ENCODE results near the gene COL11A1. TPM values are rescaled to one million over a fixed set of nuclear protein-coding genes. Genes with fewer than 3 reads are reported as not detected.
A peak's percentile ranks its signal among the peaks of the same experiment; 100 is the strongest.

COL11A1 gene
- total RNA-seq, 1 experiment from 2014 or later: 0.05 TPM

GRCh38 chr1:102872097-102872496 is 236.2 kb downstream of the COL11A1 start:
- RAD21 ChIA-PET (ENCODE audit: low non-redundant PET in 1 of 2, low total read pairs in 2 of 2, uncharacterized antibody in 2 of 2, unreplicated experiment in 2 of 2): no interaction called here
- H3K36me3 ChIP-seq (ENCODE audit: control insufficient read depth in 1 of 2, insufficient read depth in 2 of 2, low read length in 2 of 2): no peaks in the 10 kb centered on the region
- H2AFZ ChIP-seq (ENCODE audit: low read depth, low read length, poor library complexity, severe bottlenecking): no peak overlapping the region
- H3K4me1 ChIP-seq (ENCODE audit: control insufficient read depth in 1 of 2, insufficient read depth in 2 of 2, low read length in 2 of 2): no peaks in the 10 kb centered on the region
- H3K27me3 ChIP-seq (ENCODE audit: insufficient read depth, low read length): no peaks in the 10 kb centered on the region
- ATAC-seq: no peak
- BruUV-seq (replicated peaks): no TSS peak
- no peaks in the 10 kb centered on the region for H3K9me3 ChIP-seq (ENCODE audit: control insufficient read depth in 1 of 2, insufficient read depth in 1 of 2, low read depth in 1 of 2, low read length in 2 of 2)
- no peaks in the 10 kb centered on the region for H4K20me1 ChIP-seq (ENCODE audit: insufficient read depth)
- intact Hi-C loops (cut with micrococcal nuclease): no loop called here
- no peak overlapping the region for H3K4me3 ChIP-seq (replicated peaks in 1 of 2; ENCODE audit: low read depth in 1 of 2, low read length in 2 of 2)
- no peak overlapping the region for H3K4me2 ChIP-seq (ENCODE audit: low read length)
- CTCF ChIA-PET: no interaction called here
- H3K9ac ChIP-seq (ENCODE audit: low read length): no peak overlapping the region
- no peaks in the 10 kb centered on the region for H3K79me2 ChIP-seq (ENCODE audit: insufficient read depth, low read length)
- peak in 2 of 3 experiments; percentile 15 to 34; a peak in 3 of 6 replicates for TF ChIP-seq CTCF (IDR thresholded peaks at IDR 0.05 in 2 of 3, conservative IDR thresholded peaks at IDR 0.05 in 1 of 3; ENCODE audit: borderline replicate concordance in 1 of 3, insufficient read depth in 1 of 3, low read depth in 2 of 3, low read length in 2 of 3)
- no peak for TF ChIP-seq MAX (IDR thresholded peaks at IDR 0.05)
- no peak for TF ChIP-seq ZNF274 (IDR thresholded peaks at IDR 0.05; ENCODE audit: low read depth, low read length)
- no peak for TF ChIP-seq POLR2A (IDR thresholded peaks at IDR 0.05; ENCODE audit: borderline replicate concordance, extremely low read depth, insufficient read depth, insufficient read length)
- TF ChIP-seq RAD21 (IDR thresholded peaks at IDR 0.05; ENCODE audit: low read depth): peak; percentile 6; the same call in 1 of the 2 replicates
- DNase-seq (ENCODE audit: low read depth, low spot score): no peak
- no peaks in the 10 kb centered on the region for H3K9me2 ChIP-seq (ENCODE audit: insufficient read depth)
- no peak overlapping the region for H3K27ac ChIP-seq (ENCODE audit: low read depth, low read length)
- POLR2A ChIA-PET: no interaction called here

- Histone ChIP-seq H3K27ac (ENCODE audit: low read depth, low read length) (no peak overlapping the region), H3K9ac (ENCODE audit: low read length) (no peak overlapping the region), H4K20me1 (ENCODE audit: insufficient read depth) (no peaks in the 10 kb centered on the region), H3K4me1 (ENCODE audit: control insufficient read depth in 1 of 2, insufficient read depth in 2 of 2, low read length in 2 of 2) (no peaks in the 10 kb centered on the region), H3K27me3 (ENCODE audit: insufficient read depth, low read length) (no peaks in the 10 kb centered on the region), H3K9me2 (ENCODE audit: insufficient read depth) (no peaks in the 10 kb centered on the region; the same call in 1 of the 2 replicates), H3K4me2 (ENCODE audit: low read length) (no peak overlapping the region), H2AFZ (ENCODE audit: low read depth, low read length, poor library complexity, severe bottlenecking) (no peak overlapping the region), H3K36me3 (ENCODE audit: control insufficient read depth in 1 of 2, insufficient read depth in 2 of 2, low read length in 2 of 2) (no peaks in the 10 kb centered on the region), H3K4me3 (replicated peaks in 1 of 2; ENCODE audit: low read depth in 1 of 2, low read length in 2 of 2) (no peak overlapping the region), H3K79me2 (ENCODE audit: insufficient read depth, low read length) (no peaks in the 10 kb centered on the region), H3K9me3 (ENCODE audit: control insufficient read depth in 1 of 2, insufficient read depth in 1 of 2, low read depth in 1 of 2, low read length in 2 of 2) (0 out of 4 replicates have a peak, but pooled peaks cover 0 to 4% of the 10 kb centered on the region in 2 experiments)
- TF ChIP-seq ELF1 (IDR thresholded peaks at IDR 0.05; ENCODE audit: borderline replicate concordance, low read depth): no peak
- TF ChIP-seq CBX3 (IDR thresholded peaks at IDR 0.05; ENCODE audit: low read depth): no peak
- no peak for TF ChIP-seq RAD21 (IDR thresholded peaks at IDR 0.05; ENCODE audit: low read depth)
- TF ChIP-seq SIN3A (IDR thresholded peaks at IDR 0.05; ENCODE audit: low read depth): no peak
- TF ChIP-seq EGR1 (IDR thresholded peaks at IDR 0.05; ENCODE audit: low read depth): no peak
- TF ChIP-seq MAX (IDR thresholded peaks at IDR 0.05): no peak
- no peak for TF ChIP-seq YY1 (IDR thresholded peaks at IDR 0.05; ENCODE audit: extremely low read depth, insufficient replicate concordance, low read depth, low read length)
- no peak for TF ChIP-seq ZFX (IDR thresholded peaks at IDR 0.05)
- no peak for TF ChIP-seq CTCF (IDR thresholded peaks at IDR 0.05 in 2 of 3, conservative IDR thresholded peaks at IDR 0.05 in 1 of 3; ENCODE audit: borderline replicate concordance in 1 of 3, insufficient read depth in 1 of 3, low read depth in 2 of 3, low read length in 2 of 3)
- no peak for TF ChIP-seq SP1 (IDR thresholded peaks at IDR 0.05; ENCODE audit: low read depth)
- no peak for TF ChIP-seq FOSL1 (IDR thresholded peaks at IDR 0.05; ENCODE audit: low read depth)
- no peak for TF ChIP-seq EZH2phosphoT487 (IDR thresholded peaks at IDR 0.05; ENCODE audit: borderline replicate concordance)
- no peak for TF ChIP-seq POLR2A (IDR thresholded peaks at IDR 0.05; ENCODE audit: borderline replicate concordance, extremely low read depth, insufficient read depth, insufficient read length)
- no peak for TF ChIP-seq CEBPB (IDR thresholded peaks at IDR 0.05; ENCODE audit: low read depth)
- POLR2A ChIA-PET: no interaction called here
- DNase-seq (ENCODE audit: low read depth, low spot score) (no peak), ATAC-seq (no peak)
- intact Hi-C loops (cut with micrococcal nuclease): no loop called here
- RAD21 ChIA-PET (ENCODE audit: low non-redundant PET in 1 of 2, low total read pairs in 2 of 2, uncharacterized antibody in 2 of 2, unreplicated experiment in 2 of 2): no interaction called here
- no TSS peak for BruUV-seq (replicated peaks)
- CTCF ChIA-PET: no interaction called here
Measured at GRCh38 chr1:102863704-102864103, 244.6 kb downstream of the COL11A1 start.
